Left lung (tissue), 10 donors: ENCODE data around the gene SLC17A9. TPM values are rescaled to one million over a fixed set of nuclear protein-coding genes. Genes with fewer than 3 reads are reported as not detected.

Experiments used
- ATAC-seq: fragments of 200-7000 bp; cut with Tn5 transposase; one replicate; pipeline ENCODE4 v1.9.1; 2020; ENCODE audit warnings: moderate library complexity
- DNase-seq, 4 donors: peaks; one replicate each; pipeline ENCODE4 v3.0.0-alpha.2; 2013 to 2020
- H3K27ac ChIP-seq, 2 donors: fragments of 200-600 bp; sonication (generic) in 1 of 2; one replicate each; pipeline versions ENCODE4 v1.5.0 to v1.8.0; 2020 to 2021
- H3K27me3 ChIP-seq, 2 donors: fragments of 200-600 bp; sonication (generic) in 1 of 2; one replicate each; pipeline versions ENCODE4 v1.5.0 to v1.8.0; 2020 to 2021
- H3K36me3 ChIP-seq, 2 donors: fragments of 200-600 bp; sonication (generic) in 1 of 2; one replicate each; pipeline versions ENCODE4 v1.5.0 to v1.8.0; 2020 to 2021
- H3K4me1 ChIP-seq, 2 donors: fragments of 200-600 bp; one replicate each; pipeline ENCODE4 v1.8.0; 2021
- H3K4me3 ChIP-seq, 2 donors: fragments of 200-600 bp; sonication (generic) in 1 of 2; one replicate each; pipeline versions ENCODE4 v1.5.0 to v1.8.0; 2020 to 2021; ENCODE audit warnings: mild to moderate bottlenecking in 1 of 2
- H3K9me3 ChIP-seq, 2 donors: fragments of 200-600 bp; sonication (generic) in 1 of 2; one replicate each; pipeline versions ENCODE4 v1.5.0 to v1.8.0; 2020 to 2021
- intact Hi-C, 2 donors: fragments of 100-400 bp; cut with DNase I; formaldehyde crosslinking; loops; one replicate each; pipeline versions ENCODE4 v1.11.2 to v1.14.2; 2022
- polyA plus RNA-seq, 6 donors: library from polyadenylated mRNA; unstranded; fragments of 120-200 nt; gene quantifications; one replicate each; pipeline ENCODE4 v1.2.1, GENCODE V29; 2013; ENCODE audit not compliant: insufficient read length in 6 of 6
- total RNA-seq, 2 donors: library from RNA; stranded (reverse); fragmentation: NEBNext Ultra II Directional; extraction: Animal tissue kit (Norgen Biotek cat#: 25700); gene quantifications; one replicate each; pipeline ENCODE4 v1.2.1, GENCODE V29; 2021
- TF ChIP-seq, protein P1 (sequence below), 2 donors: fragments of 200-600 bp; sonication (generic) in 1 of 2; IDR thresholded peaks; one replicate each; pipeline versions ENCODE4 v1.5.0 to v1.8.0; 2021; ENCODE audit warnings: antibody characterized with exemption in 2 of 2
- donor health status: DM: no; HTN: yes; CAD: no.
- donor health status: DM: no; HTN: no; CAD: no.

The SLC17A9 gene
- total and polyA plus RNA-seq, 8 donors, result 2.1 to 18.1 (median 3.7) TPM

DNA sequence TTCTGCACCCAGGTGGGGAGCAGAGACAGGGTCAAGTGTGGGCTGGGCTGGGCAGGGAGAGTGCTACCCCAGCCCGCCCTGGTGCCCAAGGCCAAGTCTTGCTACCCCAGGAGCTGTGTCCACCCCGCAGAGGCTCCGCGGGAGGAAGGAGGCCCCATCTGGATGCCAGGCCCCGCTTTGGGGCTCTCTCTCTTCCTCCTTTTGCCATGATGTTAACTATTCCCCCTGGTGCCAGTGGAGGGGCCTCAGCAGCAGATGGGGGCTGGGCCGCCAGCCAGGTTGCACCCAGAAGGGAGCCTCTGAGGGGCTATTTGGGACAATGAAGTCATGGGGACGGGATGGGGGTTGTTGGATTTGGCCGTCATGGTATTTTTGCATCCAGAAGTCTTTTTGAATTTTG is 9.3 kb downstream of the SLC17A9 start:
- Histone ChIP-seq H3K4me1 (no peaks in the 10 kb centered on the region), H3K27me3 (no peaks in the 10 kb centered on the region), H3K36me3 (peaks cover 0 to 62% of the 10 kb centered on the region in 2 donors), H3K4me3 (no peak overlapping the region), H3K27ac (no peak overlapping the region), H3K9me3 (no peaks in the 10 kb centered on the region)
- no peak for ATAC-seq
- TF ChIP-seq, protein P1, sequence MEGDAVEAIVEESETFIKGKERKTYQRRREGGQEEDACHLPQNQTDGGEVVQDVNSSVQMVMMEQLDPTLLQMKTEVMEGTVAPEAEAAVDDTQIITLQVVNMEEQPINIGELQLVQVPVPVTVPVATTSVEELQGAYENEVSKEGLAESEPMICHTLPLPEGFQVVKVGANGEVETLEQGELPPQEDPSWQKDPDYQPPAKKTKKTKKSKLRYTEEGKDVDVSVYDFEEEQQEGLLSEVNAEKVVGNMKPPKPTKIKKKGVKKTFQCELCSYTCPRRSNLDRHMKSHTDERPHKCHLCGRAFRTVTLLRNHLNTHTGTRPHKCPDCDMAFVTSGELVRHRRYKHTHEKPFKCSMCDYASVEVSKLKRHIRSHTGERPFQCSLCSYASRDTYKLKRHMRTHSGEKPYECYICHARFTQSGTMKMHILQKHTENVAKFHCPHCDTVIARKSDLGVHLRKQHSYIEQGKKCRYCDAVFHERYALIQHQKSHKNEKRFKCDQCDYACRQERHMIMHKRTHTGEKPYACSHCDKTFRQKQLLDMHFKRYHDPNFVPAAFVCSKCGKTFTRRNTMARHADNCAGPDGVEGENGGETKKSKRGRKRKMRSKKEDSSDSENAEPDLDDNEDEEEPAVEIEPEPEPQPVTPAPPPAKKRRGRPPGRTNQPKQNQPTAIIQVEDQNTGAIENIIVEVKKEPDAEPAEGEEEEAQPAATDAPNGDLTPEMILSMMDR (IDR thresholded peaks at IDR 0.05), result no peak
- peak in 1 of 4 donors; percentile 43 for DNase-seq
- intact Hi-C loops, result no loop called here

DNA sequence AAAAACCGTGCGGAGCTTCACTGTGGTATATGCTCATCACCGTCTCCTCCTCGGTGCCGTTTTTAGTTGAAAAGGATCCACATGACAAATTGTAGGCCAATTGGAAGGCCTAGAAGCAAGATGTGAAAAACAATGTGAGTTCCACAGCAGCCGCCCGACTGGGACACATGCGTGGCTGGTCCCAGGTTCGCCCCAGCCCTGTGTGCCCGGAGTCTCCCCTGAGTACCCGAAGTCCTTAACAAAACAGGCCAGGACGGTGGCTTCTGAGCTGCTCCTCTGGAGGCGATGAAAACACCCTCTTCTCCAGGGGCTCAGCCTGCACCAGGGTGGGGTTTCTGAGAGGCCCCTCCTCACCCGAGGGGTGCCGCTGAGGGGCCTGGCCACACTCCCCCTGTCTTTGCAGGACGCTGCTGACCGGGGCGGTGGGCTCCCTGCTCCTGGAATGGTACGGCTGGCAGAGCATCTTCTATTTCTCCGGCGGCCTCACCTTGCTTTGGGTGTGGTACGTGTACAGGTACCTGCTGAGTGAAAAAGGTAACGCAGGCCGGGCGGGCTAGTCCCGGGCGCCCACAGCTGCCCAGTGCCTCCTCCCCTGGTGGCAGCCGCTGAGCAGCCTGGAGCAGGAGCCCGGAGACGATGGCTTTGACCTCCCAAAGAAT is 9.8 kb downstream of the SLC17A9 start:
- intact Hi-C loops, result no loop called here
- TF ChIP-seq, protein P1 (IDR thresholded peaks at IDR 0.05), result no peak
- peak in 1 of 4 donors; percentile 64 for DNase-seq

DNA sequence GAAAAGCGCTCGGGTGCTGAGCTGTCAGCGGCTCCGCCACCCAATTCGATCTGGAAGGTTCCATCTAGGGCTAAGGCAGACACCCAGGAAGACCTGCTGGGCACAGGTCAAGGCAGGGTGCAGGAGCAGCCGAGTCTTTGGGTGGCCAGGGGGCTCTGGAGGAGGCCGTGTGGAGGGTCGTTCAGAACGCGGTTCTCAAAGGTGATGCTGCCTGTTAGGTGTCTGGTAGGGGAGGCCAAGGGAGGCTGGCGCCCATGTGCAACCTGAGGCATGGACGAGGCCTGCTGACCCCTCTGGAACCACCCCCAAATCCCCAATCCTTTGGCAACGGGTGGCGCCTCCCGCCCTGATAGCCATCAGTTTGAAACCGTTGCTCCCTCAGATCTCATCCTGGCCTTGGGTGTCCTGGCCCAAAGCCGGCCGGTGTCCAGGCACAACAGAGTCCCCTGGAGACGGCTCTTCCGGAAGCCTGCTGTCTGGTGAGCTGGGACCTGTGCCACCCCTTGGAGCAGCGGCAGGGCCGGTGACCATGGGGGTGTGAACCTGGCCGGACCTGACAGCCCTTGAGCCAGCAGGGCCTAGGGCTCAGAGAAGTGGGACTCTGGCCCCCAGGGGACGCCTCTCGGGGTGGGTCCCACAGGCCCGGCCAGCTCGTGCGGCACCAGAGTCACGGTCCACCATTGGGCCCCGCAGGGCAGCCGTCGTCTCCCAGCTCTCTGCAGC is 10.5 kb downstream of the SLC17A9 start:
- peak in 1 of 4 donors; percentile 71 for DNase-seq
- ATAC-seq, result no peak
- no peak overlapping the region for H3K4me3 ChIP-seq
- H3K36me3 ChIP-seq, result peaks cover 0 to 52% of the 10 kb centered on the region in 2 donors
- H3K4me1 ChIP-seq, result no peaks in the 10 kb centered on the region
- intact Hi-C loops, result no loop called here
- no peak overlapping the region for H3K27ac ChIP-seq
- H3K27me3 ChIP-seq, result peaks cover 0 to 4% of the 10 kb centered on the region in 2 donors
- no peaks in the 10 kb centered on the region for H3K9me3 ChIP-seq
- TF ChIP-seq, protein P1 (IDR thresholded peaks at IDR 0.05), result no peak

More for the DNA sequence above, 9.8 kb downstream of the SLC17A9 start:
- H3K9me3 ChIP-seq, result no peaks in the 10 kb centered on the region
- no peak overlapping the region for H3K4me3 ChIP-seq
- no peak overlapping the region for H3K27ac ChIP-seq
- H3K27me3 ChIP-seq, result no peaks in the 10 kb centered on the region
- H3K36me3 ChIP-seq, result peaks cover 0 to 58% of the 10 kb centered on the region in 2 donors
- no peaks in the 10 kb centered on the region for H3K4me1 ChIP-seq
- ATAC-seq, result no peak

GRCh38 chr20:62963614-62964397 is 11.3 kb downstream of the SLC17A9 start:
- no peak for ATAC-seq
- no peaks in the 10 kb centered on the region for H3K9me3 ChIP-seq
- peak in 1 of 4 donors; percentile 69 for DNase-seq
- no peak overlapping the region for H3K4me3 ChIP-seq
- TF ChIP-seq, protein P1 (IDR thresholded peaks at IDR 0.05), result no peak
- H3K4me1 ChIP-seq, result no peaks in the 10 kb centered on the region
- intact Hi-C loops, result no loop called here
- peaks cover 0 to 12% of the 10 kb centered on the region in 2 donors for H3K27me3 ChIP-seq
- H3K27ac ChIP-seq, result no peak overlapping the region
- H3K36me3 ChIP-seq, result peaks cover 0 to 48% of the 10 kb centered on the region in 2 donors
